H7 (cell line): ENCODE results near the gene UTRN. TPM values are rescaled to one million over a fixed set of nuclear protein-coding genes. Genes with fewer than 3 reads are reported as not detected.

Experiments used
- DNase-seq: peaks from one replicate; pipeline ENCODE4 v3.0.0; 2012
- H3K27me3 ChIP-seq: 2 replicates; pipeline ENCODE4 v1.6.0; 2011; ENCODE audit warnings: mild to moderate bottlenecking, low read length; ENCODE audit not compliant: control insufficient read depth, insufficient read depth
- H3K36me3 ChIP-seq: replicated peaks from 2 replicates; pipeline ENCODE4 v1.5.1; 2011; ENCODE audit warnings: low read length; ENCODE audit not compliant: control insufficient read depth, insufficient read depth
- H3K4me3 ChIP-seq: 2 replicates; pipeline ENCODE4 v1.5.1; 2011; ENCODE audit warnings: low read depth, mild to moderate bottlenecking, control low read depth, low read length, moderate library complexity; ENCODE audit not compliant: insufficient read depth
- total RNA-seq: library from RNA; depleted of rRNA; stranded (reverse); fragments of >200 nt; shearing (Covaris generic); gene quantifications from 2 replicates; pipeline ENCODE4 v1.2.3, GENCODE V29; 2014

Gene UTRN
- total RNA-seq, 1 experiment from 2014 or later: 13.4 TPM

- Histone ChIP-seq H3K4me3 (no peak overlapping the region), H3K36me3 (peaks cover 4% of the 10 kb centered on the region; the same call in 1 of the 2 replicates)
These were observed 10.1 kb downstream of the UTRN start for GRCh38 chr6:144295211-144295610.

GRCh38 chr6:144295981-144296767 lies 11.0 kb downstream of the UTRN start:
- Histone ChIP-seq H3K4me3 (no peak overlapping the region), H3K27me3 (no peaks in the 10 kb centered on the region), H3K36me3 (peaks cover 4% of the 10 kb centered on the region; the same call in 1 of the 2 replicates)
- DNase-seq: no peak

More at GRCh38 chr6:144295211-144295610, 10.1 kb downstream of the UTRN start:
- no peak for DNase-seq
- no peaks in the 10 kb centered on the region for H3K27me3 ChIP-seq

GRCh38 chr6:144296973-144297372 lies 11.8 kb downstream of the UTRN start:
- Histone ChIP-seq H3K27me3 (no peaks in the 10 kb centered on the region), H3K36me3 (peaks cover 4% of the 10 kb centered on the region; the same call in 1 of the 2 replicates), H3K4me3 (no peak overlapping the region)
- DNase-seq: no peak

- Histone ChIP-seq H3K4me3 (no peak overlapping the region), H3K27me3 (no peaks in the 10 kb centered on the region), H3K36me3 (peaks cover 4% of the 10 kb centered on the region; the same call in 1 of the 2 replicates)
- DNase-seq: no peak
These were observed 12.5 kb downstream of the UTRN start for GRCh38 chr6:144297511-144298100.

- no peak for DNase-seq
- no peak overlapping the region for H3K4me3 ChIP-seq
- H3K27me3 ChIP-seq: no peaks in the 10 kb centered on the region
- peaks cover 4% of the 10 kb centered on the region; the same call in 1 of the 2 replicates for H3K36me3 ChIP-seq
These were observed 13.1 kb downstream of the UTRN start for GRCh38 chr6:144298194-144298593.

GRCh38 chr6:144298916-144299315 lies 13.8 kb downstream of the UTRN start:
- Histone ChIP-seq H3K27me3 (no peaks in the 10 kb centered on the region), H3K4me3 (no peak overlapping the region), H3K36me3 (peaks cover 4% of the 10 kb centered on the region; the same call in 1 of the 2 replicates)
- no peak for DNase-seq

GRCh38 chr6:144302701-144303372 lies 17.7 kb downstream of the UTRN start:
- H3K36me3 ChIP-seq: no peaks in the 10 kb centered on the region
- H3K27me3 ChIP-seq: no peaks in the 10 kb centered on the region
- H3K4me3 ChIP-seq: no peak overlapping the region
- DNase-seq: no peak

- DNase-seq: no peak
- peaks cover 2% of the 10 kb centered on the region; the same call in 1 of the 2 replicates for H3K36me3 ChIP-seq
- no peak overlapping the region for H3K4me3 ChIP-seq
- no peaks in the 10 kb centered on the region for H3K27me3 ChIP-seq
These were observed 19.2 kb downstream of the UTRN start for GRCh38 chr6:144304223-144304848.

GRCh38 chr6:144305567-144305966 lies 20.4 kb downstream of the UTRN start:
- no peak for DNase-seq
- Histone ChIP-seq H3K27me3 (no peaks in the 10 kb centered on the region), H3K36me3 (peaks cover 2% of the 10 kb centered on the region; the same call in 1 of the 2 replicates), H3K4me3 (no peak overlapping the region)

- DNase-seq: no peak
- no peaks in the 10 kb centered on the region for H3K27me3 ChIP-seq
- no peak overlapping the region for H3K4me3 ChIP-seq
- peaks cover 2% of the 10 kb centered on the region; the same call in 1 of the 2 replicates for H3K36me3 ChIP-seq
These were observed 20.9 kb downstream of the UTRN start for GRCh38 chr6:144305985-144306384.

- peak; percentile 43 for DNase-seq
These were observed 22.7 kb downstream of the UTRN start for GRCh38 chr6:144307880-144308279.

GRCh38 chr6:144310765-144311164 lies 25.6 kb downstream of the UTRN start:
- no peak overlapping the region for H3K4me3 ChIP-seq
- peaks cover 2% of the 10 kb centered on the region; the same call in 1 of the 2 replicates for H3K36me3 ChIP-seq
- no peaks in the 10 kb centered on the region for H3K27me3 ChIP-seq
- no peak for DNase-seq

More at GRCh38 chr6:144307880-144308279, 22.7 kb downstream of the UTRN start:
- H3K4me3 ChIP-seq: no peak overlapping the region
- peaks cover 2% of the 10 kb centered on the region; the same call in 1 of the 2 replicates for H3K36me3 ChIP-seq
- no peaks in the 10 kb centered on the region for H3K27me3 ChIP-seq

- H3K4me3 ChIP-seq: no peak overlapping the region
- H3K36me3 ChIP-seq: peaks cover 2% of the 10 kb centered on the region; the same call in 1 of the 2 replicates
- no peaks in the 10 kb centered on the region for H3K27me3 ChIP-seq
- no peak for DNase-seq
These were observed 26.2 kb downstream of the UTRN start for GRCh38 chr6:144311361-144311760.

GRCh38 chr6:144314003-144314485 lies 28.9 kb downstream of the UTRN start:
- DNase-seq: no peak
- no peak overlapping the region for H3K4me3 ChIP-seq
- H3K27me3 ChIP-seq: no peaks in the 10 kb centered on the region
- H3K36me3 ChIP-seq: no peaks in the 10 kb centered on the region
